Bone marrow (tissue), 2 donors: ENCODE results near the gene GHRH.
A peak's percentile ranks its signal among the peaks of the same experiment; 100 is the strongest.

ENCODE experiments used
- DNase-seq, 2 donors: peaks; one replicate each; lab custom pipeline; 2025; lab: John Stamatoyannopoulos, UW

The GHRH gene, protein sequence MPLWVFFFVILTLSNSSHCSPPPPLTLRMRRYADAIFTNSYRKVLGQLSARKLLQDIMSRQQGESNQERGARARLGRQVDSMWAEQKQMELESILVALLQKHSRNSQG

DNA sequence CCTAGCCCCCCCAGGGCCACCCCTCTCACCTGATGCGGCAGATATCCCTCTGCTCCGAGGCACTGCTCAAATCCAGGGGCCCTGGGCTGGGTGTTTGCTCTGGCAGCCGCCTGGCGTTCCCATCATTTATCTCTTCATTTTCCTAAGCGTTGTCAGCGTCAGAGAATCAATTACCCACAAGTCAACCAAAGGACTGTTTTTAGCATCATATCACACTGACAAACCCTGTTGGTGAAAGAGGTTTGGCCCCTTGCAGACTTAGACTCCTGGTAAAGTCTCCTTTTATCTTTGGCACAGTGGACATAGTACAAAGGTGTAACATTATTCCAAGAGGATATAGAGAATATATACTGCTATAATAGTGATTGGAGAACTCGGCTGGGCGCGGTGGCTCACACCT lies at the start of gene GHRH:
Gene GHRH (minus strand): TSS at position 101 of the 400 bp plus-strand sequence. CDS start 4,925 bp downstream, outside the sequence.
- DNase-seq, result no peak

DNA sequence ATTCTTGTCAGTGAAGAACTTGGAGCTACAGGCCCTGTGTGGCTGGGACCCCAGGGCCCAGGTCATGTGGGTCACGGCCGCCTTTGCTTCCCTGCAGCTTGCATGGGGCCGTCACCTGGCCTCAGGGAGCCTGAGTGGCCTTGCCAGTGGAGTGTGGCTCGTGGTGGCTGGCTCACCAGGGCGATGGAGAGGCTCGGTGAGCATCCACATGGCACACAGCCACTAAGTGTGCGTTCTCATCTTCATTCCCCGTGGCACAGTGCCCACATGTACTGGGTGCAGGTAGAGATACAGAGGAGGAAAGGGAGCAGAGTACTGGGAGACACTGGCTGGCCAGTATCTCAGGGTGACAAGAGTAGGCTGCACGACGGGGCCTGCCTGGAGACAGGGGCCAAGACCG lies 49.3 kb upstream of the GHRH start:
- DNase-seq, result no peak

DNA sequence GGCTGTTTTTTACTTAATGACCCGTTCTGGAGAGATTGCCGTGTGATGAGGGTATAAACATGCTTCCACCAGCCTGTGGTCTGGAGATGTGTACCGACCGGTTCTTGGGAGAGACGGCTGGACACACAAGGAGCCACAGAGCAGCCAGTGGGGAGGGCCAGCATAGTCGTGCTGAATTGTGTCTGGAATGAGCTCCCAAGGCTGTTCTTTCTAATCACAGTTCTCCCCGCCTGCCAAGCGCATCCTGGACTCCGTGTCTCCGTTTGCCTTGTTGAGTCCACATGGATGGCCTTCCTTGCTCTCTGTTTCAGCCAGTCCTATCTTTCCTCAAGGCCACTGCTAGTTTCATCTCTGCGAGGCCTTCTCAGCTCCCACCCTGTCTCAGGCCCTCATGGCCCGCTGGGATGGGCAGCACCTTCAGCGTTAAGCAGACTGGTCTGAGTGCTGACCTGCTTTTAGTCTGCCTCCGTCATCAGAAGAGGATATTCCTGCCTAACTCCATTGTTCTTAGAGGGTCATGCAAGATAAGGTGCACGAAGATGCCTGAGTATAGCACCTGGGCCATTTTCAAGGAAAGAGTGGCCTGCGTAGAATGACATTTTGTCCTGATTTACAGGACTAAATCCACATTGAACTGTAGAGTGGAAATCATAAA lies 48.4 kb upstream of the GHRH start:
- DNase-seq, result no peak

DNA sequence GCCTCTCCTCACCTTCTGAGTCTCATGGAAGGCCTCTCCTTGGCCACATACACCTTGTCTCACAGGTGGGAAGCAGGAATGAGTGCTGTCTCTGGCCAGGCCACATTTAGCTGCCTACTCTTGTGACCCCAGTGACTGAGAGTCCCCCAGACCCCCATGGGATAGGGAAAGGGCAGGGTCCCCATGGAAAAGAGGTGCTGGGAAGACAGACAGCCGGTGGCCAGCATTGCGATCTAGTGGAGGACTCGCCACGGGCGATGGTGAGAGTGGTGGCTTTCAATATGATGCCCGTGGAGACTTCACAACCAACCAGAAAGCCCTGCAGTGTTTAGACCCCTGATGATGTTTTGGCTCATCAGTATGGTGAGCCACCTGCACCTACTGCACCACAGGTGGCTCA lies 47.7 kb upstream of the GHRH start:
- no peak for DNase-seq

DNA sequence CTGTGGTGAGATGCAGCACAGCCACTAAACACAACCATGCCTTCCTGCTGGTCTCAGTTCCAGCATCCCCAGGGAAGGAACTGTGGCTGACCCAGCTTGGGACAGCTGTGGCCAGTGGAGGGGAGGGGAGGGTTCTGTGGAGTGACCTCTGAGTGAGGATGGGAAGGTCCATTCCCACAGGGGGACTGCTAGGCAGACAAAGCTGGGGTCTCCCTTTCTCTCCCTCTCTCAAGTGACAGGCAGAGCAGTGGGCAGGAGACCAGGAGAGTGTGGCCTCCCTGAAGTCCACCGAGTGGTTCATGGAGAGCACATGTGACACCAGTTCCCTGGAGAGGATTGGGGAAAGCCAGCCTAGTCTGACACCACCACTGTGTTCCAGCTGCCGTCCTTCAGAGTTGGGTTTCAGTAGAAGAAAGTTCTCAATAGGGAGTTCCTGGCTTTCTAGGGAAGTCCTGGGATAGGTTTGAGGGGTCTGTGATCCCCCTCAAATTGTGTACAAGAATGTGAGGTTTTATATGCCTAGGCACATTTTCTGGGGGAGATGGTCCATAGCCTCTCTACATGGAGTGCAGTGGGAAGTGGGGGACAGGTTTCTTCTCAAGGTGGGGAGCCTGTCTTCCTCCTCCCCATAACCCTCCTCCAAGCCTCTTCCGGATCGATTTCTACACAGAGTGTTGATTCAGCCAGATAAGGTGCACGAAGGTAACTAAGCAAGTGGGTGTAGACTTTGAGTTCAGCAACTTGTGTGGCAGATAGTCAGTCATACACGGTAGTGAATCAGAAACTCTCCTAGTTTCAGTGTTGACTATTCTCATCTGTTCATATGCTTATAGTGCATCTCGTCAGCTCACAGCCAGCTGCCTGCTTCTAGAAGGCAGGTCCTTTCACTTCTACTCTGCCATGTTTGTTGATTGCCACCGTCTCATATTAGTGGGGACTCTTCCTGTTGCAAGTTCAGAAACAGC lies 46.8 kb upstream of the GHRH start:
- DNase-seq, result no peak

DNA sequence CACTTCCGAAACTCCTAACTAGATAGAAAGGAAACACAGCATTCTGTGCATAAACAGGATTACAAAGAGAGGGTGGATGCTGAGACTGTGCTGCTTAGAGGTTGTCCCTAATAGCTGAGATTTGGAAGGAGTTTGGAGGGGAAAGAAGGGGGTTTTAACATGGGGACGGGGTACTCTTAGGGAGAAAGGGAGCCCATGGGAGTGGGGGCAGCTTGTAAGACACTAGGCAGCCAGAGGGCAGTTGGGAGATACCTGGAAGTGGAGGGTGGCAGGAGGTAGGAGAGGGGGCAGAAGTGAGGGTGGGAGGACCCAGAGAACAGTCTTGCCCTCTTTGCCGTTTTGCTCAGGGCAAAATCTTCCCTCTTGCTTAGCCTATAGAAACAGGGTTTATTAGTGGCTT lies 44.2 kb upstream of the GHRH start:
- no peak for DNase-seq

DNA sequence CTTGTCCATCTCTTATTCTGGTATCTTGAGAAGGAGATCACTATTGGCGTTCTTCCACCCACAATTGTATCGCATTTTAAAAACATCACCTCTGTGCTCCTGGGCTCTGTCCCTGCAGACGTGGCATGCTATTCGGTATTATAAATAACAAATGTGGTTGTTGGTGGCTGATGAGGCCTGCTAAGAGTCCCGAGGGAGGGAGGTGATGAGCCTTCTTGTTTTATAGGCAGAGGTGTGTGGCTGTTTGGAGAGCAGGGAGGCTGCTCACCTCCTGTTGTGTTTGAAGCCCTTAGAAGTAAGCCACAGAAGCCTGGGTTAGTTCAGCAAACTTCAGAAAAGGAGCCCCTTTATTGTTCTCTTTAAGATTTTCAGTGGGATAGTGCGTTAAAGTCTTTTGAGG lies 43.5 kb upstream of the GHRH start:
- no peak for DNase-seq

DNA sequence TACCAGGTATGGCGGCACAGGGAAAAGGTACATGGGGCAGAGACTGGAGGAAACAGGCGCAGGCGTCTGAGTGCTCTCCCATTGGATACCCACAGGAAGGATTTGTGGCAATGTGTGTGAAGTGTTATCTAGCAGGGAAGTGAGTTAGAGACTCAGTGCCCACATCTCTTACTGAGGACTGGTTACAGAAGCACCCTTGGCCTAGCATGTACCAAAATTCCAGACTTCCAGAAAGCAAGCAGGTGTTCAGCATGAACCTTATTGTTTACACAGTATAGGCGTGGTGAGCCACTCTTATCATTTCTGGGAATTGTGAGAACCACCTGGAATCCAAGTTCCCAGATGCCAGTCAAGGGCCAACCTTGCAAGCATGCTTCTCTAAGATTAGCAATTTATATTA lies 42.0 kb upstream of the GHRH start:
- DNase-seq, result no peak

DNA sequence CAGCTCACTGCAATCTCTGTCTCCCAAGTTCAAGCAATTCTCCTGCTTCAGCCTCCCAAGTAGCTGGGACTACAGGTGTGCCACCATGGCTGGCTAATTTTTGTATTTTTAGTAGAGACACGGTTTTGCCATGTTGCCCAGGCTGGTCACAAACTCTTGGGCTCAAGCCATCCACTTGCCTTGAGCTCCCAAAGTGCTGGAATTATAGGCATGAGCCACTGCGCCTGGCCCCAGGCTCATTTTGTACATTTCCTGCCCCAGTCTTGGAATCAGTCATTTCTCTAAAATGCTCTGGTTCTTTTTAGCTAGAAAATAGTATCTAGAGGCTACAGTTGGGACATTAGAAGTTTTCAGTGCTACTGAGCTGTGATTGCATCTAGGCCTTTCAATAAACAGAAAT lies 41.4 kb upstream of the GHRH start:
- no peak for DNase-seq

DNA sequence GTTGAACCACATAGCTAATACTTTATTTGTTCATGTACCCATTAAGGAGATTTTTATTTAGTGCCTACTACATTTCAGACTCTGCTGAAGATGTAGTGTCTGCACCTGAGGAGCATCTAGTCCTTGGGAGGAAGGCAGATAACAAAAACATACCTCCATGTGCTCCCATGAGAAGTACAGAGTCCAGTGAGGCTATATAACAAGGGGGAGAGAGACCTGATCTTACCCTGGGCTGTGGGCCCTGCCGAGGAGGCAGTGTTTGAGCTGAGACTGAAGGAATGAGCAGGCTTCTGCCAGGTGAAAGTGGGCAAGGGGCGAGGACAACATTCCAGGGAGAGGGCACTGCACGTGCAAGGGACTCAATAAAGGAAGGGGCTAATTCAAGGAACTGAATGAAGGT lies 39.9 kb upstream of the GHRH start:
- DNase-seq, result no peak

DNA sequence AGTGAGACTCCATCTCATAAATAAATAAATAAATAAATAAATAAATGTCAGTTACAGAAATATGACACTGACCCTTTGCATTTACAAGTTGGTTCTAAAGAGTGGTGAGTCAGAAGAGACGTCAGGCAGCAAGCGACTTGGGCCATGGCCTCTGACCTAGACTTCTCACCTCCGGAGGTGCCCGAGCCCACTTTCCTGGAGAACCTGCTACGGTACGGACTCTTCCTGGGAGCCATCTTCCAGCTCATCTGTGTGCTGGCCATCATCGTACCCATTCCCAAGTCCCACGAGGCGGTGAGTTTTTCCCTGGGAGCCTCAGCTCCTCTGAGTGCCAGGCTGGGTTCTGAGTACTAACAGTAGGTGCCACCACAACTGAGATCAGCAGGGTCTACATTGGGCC lies 39.5 kb upstream of the GHRH start:
- no peak for DNase-seq

DNA sequence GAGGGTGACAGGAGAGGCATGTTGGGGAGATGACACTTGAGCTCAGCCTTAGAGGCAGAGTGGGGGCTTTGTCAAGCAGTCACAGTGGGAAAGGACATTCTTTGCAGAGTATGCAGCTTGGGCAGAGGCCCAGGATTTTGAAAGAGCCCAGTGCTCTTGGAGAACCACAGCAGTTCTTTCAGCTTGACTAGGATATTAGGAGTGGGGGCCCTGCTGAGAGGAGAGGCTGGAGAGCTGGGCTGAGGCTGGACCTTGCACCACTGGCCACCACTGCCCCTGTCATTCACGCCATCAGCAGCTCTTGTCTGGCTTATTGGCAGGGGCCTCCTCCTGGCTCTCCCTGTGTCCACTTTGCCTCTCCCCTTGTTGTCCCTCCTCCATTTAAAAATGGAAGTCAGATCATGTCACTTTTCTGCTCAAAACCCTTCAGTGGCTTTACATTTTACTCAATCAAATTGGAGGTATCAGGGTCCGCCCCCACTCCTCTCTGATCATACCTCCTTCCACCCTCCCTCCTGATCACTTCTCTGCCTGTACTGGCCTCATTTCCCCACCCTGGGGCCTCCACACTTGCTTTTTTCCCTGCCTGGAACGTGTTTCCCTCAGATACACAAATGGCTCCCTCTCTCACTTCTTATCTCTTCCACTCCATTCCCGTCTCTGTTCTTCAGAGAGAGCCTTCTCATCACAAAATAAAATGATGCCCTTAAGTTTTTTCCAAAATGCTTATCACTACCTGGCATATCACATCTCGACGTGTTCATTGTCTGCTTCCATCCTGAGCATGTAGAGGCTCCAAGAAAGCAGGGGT lies 38.3 kb upstream of the GHRH start:
- no peak for DNase-seq

DNA sequence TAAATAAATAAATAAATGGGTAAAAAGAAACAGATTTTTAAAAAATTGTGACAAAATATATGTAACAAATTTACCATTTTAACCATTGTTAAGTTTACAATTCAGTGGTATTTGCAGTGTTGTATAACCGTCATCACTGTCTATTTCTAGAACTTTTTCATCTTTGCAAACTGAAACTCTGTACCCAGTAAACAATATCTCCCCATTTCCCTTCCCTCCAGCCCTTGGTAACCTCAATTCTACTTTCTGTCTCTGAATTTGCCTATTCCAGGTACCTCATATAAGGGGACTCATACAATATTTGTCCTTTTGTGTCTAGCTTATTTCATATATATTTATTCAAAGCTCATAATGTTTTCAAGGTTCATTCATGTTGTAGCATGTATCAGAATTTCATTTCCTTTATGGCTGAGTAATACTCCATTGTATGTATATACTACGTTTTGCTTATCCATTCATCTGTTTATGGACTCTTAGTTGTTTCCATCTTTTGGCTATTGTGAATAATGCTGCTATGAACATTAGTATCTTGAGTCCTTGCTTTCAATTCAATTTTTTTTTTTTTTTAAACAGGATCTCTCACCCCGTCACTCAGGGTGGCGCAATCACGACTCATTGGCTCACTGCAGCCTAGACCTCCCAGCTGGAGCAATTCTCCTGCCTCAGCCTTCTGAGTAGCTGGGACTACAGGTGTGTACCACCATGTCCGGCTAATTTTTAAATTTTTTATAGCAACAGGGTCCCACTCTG lies 36.8 kb upstream of the GHRH start:
- DNase-seq, result peak in 1 of 2 donors; percentile 48

DNA sequence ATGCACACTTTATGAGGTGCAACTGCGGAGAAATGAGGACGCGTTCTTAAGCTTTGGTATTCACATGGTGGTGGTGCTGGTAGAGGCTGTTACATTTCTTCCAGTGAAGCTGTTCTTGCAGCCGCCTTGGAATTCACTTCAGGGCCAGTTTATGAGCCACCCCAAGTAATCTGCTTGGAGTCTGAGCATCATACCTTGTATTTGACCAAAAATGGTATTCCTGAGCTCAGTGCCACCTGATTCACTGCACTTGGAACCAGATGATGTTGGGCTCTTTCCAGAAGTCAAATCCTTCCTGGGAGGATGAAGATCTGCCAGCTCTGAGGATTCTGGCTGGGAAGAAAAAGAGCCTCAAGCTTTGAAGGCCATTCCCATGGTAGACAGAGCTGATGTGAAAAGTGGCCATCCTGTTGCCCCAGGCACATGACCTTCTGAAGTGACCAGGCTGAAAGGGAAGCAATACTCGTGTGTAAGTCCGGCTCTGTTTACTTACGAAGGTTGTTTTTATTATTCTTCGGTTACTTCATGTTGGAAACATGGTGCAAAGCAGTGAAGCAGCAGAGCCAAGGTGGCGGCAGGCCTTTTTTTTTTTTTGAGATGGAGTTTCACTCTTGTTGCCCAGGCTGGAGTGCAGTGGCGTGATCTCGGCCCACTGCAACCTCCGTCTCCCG lies 35.6 kb upstream of the GHRH start:
- DNase-seq, result no peak

DNA sequence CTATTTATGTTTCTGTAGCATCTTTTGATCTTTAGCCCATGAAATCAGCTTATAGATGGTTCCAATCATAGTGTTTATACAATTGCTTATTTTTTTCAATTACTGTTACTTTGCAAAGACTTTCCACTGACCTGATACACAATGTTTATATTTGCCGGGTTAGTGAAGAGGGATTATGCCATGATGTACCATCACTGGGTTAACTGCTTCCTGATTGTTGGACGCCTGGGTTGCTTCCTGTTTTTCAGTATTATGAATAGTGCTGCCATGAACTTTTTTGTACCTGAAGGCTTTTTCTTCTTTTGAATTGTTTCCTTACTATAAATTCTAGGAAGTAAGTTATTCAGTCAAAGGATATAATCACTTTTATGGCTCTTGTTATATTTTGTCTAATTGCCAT lies 34.8 kb upstream of the GHRH start:
- DNase-seq, result peak in 1 of 2 donors; percentile 17

DNA sequence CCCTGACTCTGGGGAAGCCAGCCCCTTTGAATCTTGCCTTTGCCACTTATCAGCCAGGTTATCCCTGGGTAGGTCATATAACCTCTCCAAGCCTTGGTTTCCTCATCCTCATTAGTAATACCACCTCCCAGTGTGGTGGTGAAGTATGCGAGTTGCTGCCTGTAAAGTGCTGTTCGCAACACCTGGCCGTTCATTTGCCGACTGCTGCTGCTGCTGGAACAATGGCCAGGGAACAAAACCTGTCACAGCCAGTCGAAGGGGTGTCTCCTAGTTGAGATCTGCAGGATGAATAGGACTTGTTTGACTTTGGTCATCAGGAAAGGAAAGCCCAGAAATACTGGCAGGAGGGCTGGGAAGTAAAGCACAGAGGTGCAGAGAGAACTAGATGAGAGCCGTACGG lies 34.0 kb upstream of the GHRH start:
- DNase-seq, result no peak

DNA sequence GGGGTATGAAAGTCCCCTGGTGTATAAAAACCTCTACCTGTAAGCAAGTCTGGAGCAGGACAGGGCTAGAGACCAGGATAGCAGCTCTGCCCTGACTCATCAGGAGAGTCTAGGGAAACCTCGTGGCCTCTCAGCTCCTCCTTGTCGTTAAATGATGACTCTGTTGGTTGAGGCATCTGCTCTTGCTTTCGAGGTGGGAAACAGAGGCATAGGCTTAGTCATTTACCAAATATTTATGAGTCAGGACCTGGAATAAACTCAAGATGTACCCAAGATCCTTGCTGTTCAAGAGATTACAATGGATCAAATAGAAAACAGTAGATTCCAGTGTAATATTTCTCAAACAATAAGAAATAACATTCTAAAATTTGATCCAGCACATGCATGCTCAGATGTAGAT lies 33.4 kb upstream of the GHRH start:
- no peak for DNase-seq

DNA sequence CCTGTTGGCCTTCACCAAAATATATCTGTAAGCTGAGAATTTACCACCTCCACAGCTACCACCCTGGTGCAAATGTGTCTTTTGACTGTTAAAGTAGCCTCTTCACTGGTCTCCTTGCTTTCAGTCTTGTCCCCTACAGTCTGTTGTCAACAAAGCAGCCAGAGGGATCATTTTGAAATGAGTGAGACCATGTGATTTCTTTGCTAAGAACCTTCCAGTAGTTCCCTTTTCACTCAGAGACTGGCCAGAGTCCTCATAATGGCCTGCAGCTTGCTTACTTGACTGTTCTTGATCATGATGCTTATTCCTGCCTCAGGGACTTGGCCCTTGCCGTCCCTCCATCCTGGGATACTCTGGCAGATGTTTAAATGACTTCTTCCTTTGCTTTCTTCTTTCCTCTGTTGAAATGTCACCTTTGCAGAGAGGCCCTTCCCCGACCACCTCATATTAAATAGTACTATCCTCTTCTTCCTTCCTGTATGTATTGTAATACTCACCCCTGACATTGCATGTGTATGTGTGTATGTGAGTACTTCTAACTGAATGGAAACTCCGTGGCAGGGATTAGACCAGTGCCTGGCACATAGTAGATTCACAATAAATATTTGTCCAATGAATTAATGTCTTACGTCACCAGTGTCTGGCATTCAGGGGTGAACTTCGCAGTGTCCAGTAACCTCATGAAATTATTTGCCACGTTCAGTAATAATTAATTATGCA lies 32.8 kb upstream of the GHRH start:
- DNase-seq, result no peak

DNA sequence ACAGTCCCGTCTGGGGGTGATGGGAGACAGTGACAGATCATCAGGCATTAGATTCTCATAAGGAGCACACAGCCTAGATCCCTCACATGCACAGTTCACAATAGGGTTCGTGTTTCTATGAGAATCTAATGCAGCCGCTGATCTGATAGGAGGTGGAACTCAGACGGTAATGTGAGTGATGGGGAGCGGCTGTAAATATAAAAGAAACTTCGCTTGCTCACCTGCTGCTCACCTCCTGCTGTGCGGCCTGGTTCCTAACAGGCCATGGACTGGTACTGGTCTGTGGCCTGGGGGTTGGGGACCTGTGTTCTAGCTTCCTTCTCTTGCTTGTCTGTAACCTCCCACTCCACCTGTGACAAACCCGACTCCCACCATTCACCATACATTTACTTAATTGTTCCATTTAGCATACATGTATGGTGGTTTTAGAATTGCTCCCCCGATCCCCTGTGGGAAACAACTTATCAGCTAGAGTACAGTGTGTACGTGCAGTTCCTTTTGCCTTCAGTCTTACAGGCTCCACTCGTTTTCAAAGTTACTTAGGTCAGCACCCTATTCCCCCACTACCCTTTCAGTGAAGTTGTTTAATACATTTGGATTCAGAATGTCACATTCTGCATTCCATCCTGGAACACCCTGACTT lies 31.8 kb upstream of the GHRH start:
- no peak for DNase-seq

DNA sequence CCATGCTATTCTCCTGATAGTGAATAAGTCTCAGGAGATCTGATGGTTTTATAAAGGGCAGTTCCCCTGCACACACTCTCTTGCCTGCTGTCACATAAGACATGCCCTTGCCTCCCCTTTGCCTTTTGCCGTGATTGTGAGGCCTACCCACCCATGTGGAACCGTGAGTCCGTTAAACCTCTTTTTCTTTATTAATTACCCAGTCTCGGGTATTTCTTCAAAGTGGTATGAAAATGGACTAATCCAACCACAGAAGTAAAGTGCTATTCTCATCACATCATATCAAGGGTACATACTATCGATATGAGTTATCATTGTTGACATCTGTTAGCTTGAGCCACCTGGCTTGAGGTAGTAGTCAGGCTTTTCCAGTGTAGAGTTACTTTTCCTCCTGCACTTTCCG lies 30.1 kb upstream of the GHRH start:
- no peak for DNase-seq
